Stimulated activated CD8-positive, alpha-beta memory T cell treated with anti-CD3 and anti-CD28 coated beads, Interleukin-15, amount 100 ng/mL, for 4 hours (primary cell): Measurements from ENCODE around the gene MAPK4.

ENCODE experiments used
- DNase-seq, 2 donors: peaks; one replicate each; pipeline ENCODE4 v3.0.0-alpha.2; 2020; ENCODE audit warnings: low read depth in 2 of 2

Gene MAPK4

DNA sequence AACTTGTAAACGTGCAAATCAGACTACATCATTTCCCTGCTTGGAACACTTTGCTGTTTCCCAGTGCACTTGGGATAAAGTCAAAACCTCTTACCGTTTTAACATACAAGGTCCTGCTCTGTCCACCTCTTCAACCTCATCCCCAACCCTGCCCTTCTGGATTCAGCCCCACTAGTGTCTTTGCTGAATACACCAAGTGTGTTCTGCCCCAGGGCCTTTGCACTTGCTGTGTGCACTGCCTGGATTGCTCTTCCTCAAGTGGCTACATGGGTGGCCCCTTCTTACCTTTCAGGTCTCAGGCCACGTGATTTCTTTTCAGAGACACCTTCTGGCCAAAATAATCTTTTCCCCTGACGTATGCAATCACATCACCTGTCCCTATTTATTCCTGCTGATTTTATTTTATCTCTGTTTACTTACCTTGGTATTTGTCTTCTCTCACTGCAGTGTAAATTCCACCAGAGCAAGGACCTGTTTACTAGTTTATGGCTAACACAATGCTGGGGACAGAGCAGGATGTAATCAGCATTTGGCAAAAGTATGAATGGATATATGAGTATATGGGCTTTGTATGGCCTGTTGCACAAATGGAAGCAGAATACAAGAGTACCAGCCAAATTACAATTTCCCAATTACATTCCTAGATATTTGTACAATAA is 63.9 kb downstream of the MAPK4 start:
- DNase-seq = no peak

DNA sequence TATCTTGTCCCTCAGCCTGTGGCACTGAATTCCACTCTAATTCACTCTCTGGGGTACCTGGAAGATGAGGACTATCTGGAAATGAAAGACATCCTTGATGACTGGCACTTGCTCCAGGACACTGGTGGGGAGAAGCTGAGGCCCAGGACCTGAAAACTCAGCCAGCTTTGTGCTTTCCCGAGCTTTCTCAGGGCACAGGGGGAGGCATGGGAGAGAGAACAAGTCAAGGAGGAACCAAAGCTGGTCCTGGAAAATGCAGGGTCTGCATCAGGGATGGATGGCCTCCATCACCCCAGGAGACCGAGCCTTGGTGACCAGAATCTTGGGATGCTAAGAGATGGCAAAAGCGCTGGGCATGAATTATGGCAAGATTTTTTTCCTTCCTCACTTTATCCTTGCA is 65.1 kb downstream of the MAPK4 start:
- no peak for DNase-seq

- DNase-seq = no peak
Measured at GRCh38 chr18:50626317-50626716, 66.4 kb downstream of the MAPK4 start.

DNA sequence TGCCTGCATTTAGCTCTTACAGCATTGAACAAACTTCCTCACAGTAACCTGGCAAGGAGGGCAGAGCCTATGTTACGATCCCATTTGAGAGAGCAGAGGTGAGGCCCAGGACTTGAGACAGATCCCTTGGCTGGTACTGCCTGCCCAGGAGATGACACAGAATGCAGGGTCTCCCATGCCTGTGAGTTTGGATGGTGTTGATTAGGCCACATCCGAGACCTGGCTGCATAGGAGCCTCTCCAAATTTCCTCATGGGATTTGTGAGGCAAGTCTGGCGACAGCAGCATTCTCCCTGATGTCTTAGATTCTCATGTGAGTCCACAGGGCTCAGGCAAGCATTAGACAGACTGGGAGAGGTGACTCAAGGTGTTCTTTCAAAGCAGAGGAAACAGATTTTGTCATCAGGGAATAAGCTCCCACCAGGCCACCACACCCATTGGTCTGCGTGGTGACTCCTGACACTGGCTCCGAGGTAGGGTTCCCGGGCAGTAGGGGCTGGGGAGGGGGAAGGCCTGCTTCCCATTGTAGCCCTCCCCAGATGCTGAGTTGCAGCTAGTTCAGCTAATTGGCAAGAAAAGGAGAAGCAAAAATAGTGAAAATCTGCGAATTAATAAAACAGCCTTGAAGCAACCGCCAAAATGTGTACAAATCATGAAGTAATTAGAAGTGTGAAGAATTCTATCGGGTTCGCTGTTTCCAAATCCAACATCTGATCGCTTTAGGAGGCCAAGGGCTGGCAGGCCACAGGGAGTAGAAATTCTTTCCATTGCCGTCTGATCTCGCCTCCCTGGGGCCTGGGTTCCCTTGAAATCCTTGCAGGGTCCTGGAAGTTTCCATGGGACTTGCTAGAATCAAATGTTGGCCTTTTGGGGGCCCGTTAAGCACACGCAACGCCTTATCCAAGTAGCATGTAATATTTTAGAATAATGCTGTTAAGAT is 68.0 kb downstream of the MAPK4 start:
- no peak for DNase-seq

DNA sequence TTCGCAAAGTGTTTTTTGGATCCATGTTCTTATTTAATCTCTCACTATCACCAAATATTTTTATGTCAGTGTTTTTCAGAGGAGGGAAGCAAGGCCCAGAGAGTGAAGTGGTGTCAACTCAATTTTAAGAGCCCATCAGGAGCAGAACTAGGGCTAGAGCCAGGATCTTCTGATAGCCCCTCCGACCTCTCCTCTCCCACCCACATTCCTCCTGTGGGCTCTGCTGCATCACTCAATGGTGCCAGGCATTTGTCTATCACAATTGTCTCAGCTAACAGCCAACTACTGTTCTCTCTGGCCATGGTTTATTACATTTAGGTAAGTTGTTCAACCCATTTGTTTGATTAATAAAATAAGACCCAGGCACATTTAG is 68.6 kb downstream of the MAPK4 start:
- DNase-seq = no peak

GRCh38 chr18:50629148-50629631 is 69.3 kb downstream of the MAPK4 start:
- DNase-seq = no peak

DNA sequence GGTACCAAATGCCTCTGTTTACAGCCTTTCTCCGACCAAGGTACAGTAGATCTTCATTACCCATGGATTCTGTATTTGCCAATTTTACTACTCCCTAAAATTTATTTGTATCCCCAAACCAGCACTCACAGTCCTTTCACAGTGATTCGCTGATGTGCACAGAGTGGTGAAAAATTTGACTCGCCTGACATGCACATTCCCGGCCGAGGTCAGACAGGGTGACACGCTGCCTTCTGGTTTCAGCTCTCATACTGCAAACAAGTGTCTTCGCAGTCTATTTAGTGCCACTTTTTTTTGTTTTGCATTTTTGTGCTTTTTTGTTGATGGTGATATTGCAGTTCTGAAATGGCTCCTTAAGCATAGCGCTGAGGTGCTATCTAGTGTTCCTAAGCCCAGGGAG is 71.0 kb downstream of the MAPK4 start:
- no peak for DNase-seq

DNA sequence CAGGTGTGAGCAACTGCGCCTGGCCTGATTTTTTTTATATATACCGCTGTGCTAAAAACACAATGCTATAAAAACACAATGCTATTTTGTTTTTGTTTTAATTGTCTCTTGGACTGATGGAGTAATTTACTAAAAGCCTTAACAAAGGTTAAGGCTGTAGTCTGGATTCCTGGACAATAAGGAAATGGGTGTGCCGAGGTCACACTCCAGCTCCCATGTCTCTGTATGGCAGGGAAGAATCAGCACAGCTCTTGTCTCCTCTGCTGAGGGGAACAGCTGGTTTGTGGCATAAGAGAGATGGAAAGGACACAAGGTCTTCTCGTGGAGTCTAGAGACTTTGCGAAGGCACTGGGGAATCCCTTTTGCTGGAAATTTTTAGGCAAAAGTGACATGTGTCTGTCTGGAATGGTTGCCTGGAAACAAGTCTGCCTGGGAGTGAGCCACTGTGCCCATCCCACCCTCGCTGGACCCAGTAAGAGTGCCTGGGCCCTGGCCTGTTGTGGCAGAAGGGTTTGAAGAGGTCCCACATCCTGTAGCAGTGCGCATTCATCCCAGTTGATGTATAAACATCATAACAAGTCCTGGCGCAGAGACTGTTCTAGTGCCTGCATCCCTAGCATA is 73.1 kb downstream of the MAPK4 start:
- DNase-seq = no peak

DNA sequence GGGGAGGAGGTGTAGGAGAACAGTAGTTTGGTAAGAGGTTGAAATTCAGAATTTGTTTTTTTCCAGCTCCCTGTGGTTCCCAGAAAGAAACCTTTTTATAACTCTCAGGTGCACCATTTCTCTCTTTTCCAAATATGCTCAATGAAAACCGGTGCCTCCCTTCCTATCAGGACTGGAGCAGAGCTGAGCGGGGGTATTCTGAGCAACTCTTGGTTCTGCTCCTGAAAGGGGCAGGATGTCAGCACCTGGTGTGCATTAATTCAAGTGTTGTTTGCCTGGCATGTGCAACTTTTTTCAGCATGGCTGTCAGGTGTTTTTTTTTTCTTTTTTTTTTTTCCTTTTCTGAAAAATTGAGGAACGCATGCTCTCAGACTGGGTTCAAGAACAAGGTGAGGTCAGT is 74.1 kb downstream of the MAPK4 start:
- DNase-seq = no peak

DNA sequence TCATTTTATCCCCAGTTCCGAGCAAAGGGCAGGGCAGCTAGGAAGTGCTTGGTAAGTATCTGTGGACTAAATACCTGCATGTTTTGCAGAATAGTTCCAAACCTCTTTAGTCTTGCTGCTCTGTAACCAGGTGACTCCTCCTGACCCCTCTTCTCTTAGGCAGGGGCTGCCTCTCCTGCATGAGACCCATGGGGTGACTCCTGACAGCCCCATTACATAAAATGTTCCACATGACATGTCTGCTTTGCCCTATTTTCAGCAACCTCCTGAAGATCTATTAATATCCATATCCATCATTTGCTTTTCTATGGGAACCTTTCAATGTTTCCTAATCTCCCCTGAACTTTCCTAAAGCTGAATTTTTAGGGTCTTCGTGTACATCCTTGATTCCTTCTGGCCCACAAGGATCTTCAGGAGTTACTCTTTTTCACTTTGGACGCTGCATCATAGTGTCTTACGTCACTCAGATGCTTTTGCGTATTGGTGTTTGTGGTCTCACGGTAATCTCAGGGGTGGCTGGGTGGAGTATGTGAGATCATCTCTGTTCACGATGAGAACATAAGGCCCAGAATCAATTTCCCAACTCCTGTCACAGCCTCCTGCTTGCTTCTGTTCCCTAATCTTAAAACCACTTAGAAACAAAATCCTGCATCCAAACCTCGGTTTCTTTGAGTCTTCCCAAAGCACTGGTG is 76.6 kb downstream of the MAPK4 start:
- no peak for DNase-seq

DNA sequence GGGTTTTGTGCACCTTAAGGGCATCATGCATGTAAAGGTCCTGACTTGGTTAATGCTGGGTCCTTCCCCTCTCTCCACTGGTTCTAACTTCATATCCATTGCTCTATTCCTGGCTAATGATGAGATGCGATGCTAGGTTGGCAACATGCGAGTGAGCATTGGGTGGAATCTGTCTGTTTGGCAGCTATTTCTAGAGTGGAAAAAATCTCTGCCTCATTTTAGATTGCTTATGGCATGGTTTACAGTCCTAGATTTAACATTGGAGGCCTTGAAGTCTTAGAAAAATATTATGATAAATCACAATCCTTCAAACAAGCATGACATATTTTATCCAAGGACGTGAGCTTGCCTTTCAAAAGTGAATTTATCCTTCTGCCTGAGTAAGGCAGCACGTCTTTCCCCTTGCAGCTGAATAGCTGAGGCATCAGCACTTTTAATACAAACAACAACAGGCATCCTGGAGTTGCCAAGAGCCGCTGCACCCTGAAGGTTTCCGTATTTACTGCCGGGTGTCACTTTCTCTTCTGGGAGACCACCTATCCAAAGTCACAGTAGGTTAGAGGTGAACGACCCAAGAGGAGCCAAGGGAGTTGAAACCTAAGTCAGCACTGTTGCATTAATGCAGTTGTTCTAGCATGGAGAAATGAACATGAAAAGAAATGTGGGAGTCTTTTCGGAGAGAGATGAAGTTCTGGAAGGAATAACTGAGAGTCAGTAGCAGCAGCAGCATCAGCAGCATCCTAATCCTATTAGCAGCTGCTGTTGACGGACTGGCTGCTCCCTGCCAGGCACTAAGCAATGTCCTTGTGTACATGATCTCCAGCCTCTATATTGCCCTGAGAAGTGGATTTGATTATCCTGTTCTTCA is 78.4 kb downstream of the MAPK4 start:
- no peak for DNase-seq

DNA sequence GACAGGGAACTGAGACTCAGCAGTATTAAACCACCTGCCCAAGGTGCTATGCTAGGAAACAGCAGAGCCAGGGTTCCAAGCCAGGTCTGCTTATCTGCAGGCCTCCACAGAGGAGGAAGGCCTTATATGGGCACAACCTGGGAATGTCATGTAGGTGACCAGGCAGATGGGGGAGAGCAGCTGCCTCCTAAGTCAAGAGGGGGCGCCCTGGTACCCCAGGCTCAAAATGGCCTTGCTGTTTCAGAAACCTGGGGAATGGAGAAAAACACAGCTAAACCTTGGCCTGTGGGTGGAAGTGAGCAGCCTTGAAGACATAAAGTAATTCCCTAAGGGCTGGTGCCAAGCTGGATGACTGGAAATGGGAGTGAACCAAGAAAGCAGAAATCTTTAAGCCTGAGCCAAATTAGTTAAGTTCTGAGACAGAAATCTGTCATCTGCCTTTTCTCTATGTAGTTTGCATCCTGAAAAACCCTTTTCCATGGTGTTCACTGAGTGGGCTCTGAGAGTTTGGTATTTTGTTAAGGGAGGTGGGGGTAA is 79.1 kb downstream of the MAPK4 start:
- DNase-seq = no peak

DNA sequence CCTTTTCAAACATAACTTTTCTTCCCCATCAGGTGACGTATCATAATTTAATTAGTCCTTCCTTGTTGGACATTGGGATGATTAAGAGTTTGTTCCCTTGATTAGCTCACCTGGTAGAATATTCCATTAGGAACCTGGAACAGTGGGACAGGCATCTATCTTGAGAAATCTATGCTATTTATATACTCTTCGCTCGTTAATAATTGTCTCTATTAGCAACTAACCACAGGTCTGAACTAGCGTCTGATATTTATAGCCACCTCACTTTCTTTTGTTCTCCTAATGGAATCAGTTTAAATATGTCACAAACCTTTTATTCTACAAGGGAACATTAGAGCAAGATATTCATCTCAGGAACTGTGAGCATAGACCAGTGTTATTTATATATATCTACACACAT is 79.8 kb downstream of the MAPK4 start:
- DNase-seq = no peak

DNA sequence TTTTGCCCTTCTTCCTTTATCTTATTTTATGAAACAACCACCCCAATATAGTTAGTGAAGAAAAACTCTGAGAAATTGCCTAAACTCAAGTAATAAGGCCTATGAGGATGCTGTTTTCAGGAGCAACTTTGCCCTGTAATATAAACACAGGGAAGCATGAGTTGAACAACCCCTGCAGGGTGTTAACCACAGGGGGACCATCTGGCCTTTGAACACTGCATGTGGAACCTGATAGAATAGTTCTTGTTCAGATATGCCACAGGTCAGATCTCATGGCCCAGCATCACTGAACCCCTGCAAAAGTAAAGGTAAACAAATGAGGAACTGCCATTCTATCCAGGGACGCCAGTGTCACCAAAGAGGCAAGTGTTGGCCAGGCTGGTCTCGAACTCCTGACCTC is 82.6 kb downstream of the MAPK4 start:
- DNase-seq = no peak

- no peak for DNase-seq
Measured at GRCh38 chr18:50644146-50644545, 84.3 kb downstream of the MAPK4 start.

- no peak for DNase-seq
Measured at GRCh38 chr18:50644807-50645206, 84.9 kb downstream of the MAPK4 start.

DNA sequence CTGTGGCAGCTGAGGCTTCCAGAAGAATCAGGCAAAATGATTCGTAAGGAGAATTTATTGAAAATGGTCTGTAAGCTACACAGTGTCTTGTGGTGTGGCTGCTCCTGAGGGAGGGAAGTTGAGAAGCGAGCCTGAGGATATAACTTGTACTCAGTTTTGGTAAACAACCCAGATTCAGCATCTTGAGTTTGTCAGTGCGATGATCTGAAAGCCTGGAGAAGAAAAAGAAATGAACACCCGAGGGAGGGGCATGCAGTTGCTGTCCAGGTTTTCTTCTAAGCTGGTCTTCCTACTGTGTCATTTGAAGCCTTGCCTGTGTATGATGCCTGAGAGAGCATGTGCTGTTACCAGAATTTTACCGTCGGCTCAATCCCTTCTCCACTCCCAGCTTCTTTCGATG is 87.3 kb downstream of the MAPK4 start:
- no peak for DNase-seq

GRCh38 chr18:50647792-50648191 is 87.9 kb downstream of the MAPK4 start:
- no peak for DNase-seq

DNA sequence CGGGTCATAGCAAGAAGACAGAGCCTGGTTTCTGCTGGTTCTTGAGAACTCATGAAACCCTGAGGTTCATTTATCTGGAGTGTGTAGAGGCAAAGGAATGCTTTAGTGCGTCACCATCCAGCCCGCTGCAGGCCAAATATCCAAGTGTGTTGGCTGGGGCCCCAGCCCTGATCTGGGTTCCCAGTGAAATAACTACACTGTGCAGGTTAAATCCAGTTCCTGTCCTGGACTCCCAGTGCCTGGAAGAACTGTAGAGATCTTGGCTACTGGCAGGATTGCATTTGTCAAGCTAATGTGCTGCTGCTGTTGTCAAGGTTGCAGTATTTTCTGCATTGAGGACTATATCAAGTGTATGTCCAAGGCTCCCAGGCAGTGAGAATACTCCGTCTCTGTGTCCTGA is 89.9 kb downstream of the MAPK4 start:
- DNase-seq = no peak

GRCh38 chr18:50651334-50651733 is 91.4 kb downstream of the MAPK4 start:
- no peak for DNase-seq
